ENCODE data around the gene NEK9. TPM values are rescaled to one million over a fixed set of nuclear protein-coding genes. Genes with fewer than 3 reads are reported as not detected.
A peak's percentile ranks its signal among the peaks of the same experiment; 100 is the strongest.
"Not testable (repeated sequence)": the region's sequence is repeated elsewhere in the genome, so short reads cannot be mapped to it uniquely, and the experiment has no call there.

NEK9 gene
- total RNA-seq, 1 donor from 2014 or later = 25.9 TPM

DNA sequence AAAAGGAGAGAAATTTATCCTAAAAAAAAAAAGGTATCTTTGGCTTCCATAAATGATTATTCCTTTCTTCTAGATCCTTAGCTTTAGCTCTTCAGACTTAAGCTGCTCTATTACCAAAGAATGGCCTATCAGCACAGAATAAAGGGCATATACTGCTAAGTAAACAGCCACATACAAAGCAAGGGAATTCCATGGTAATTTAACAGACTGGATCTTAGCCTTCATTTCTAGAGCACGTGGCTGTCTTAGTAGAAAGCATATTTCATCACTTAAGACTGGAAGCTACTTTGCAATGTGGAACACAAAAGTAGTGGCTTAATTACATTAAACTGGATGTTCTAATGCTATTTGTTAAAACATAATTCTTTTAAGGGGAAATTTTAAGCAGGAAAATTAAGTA is 26.4 kb upstream of the NEK9 start:
- Mint-ChIP-seq H3K9me3 (no peaks in the 10 kb centered on the region), H3K4me1 (peaks cover 12% of the 10 kb centered on the region), H3K27me3 (ENCODE audit: insufficient read depth, low read depth) (no peaks in the 10 kb centered on the region), H3K27ac (no peak overlapping the region), H3K36me3 (peaks cover 14% of the 10 kb centered on the region), H3K4me3 (no peak overlapping the region)
- Histone ChIP-seq H4K20me1 (ENCODE audit: low read depth) (peaks cover 31% of the 10 kb centered on the region), H3K9me3 (ENCODE audit: low read depth) (no peaks in the 10 kb centered on the region), H3K4me3 (no peak overlapping the region), H2AFZ (replicated peaks) (no peak overlapping the region), H3F3A (ENCODE audit: low read depth) (no peaks in the 10 kb centered on the region), H3K79me2 (ENCODE audit: low read depth) (peaks cover 84% of the 10 kb centered on the region), H3K36me3 (no peaks in the 10 kb centered on the region), H3K27ac (no peak overlapping the region), H3K27me3 (no peaks in the 10 kb centered on the region), H3K4me1 (peaks cover 5% of the 10 kb centered on the region), H3K9ac (no peak overlapping the region), H3K4me2 (peak overlapping the region; percentile 57)
- TF ChIP-seq EZH2phosphoT487 (IDR thresholded peaks at IDR 0.05) = no peak
- TF ChIP-seq EZH2 (IDR thresholded peaks at IDR 0.05) = no peak
- TF ChIP-seq, protein P1, sequence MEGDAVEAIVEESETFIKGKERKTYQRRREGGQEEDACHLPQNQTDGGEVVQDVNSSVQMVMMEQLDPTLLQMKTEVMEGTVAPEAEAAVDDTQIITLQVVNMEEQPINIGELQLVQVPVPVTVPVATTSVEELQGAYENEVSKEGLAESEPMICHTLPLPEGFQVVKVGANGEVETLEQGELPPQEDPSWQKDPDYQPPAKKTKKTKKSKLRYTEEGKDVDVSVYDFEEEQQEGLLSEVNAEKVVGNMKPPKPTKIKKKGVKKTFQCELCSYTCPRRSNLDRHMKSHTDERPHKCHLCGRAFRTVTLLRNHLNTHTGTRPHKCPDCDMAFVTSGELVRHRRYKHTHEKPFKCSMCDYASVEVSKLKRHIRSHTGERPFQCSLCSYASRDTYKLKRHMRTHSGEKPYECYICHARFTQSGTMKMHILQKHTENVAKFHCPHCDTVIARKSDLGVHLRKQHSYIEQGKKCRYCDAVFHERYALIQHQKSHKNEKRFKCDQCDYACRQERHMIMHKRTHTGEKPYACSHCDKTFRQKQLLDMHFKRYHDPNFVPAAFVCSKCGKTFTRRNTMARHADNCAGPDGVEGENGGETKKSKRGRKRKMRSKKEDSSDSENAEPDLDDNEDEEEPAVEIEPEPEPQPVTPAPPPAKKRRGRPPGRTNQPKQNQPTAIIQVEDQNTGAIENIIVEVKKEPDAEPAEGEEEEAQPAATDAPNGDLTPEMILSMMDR (IDR thresholded peaks at IDR 0.05) = no peak
- DNase-seq (ENCODE audit: low spot score) = peak; percentile 10

DNA sequence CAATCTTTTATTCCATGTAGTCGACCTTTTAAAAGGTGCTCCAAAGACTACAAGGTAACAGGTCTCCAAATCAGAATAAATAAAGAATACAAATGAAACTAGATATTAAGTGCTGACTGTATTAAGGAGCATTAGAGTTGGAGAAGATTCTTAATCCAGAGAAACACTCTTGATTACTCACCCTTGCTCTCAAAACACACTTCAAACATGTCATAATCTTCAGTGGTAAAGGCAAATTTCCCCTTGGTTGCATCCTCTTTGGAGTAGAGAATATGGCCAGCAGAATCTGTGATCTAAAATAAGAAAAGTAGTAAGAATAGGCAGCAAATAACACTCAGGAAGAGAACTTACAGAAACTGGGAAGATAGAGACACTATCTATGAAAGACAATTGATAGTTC is 25.0 kb upstream of the NEK9 start:
- Histone ChIP-seq H3K9ac (no peak overlapping the region), H3K4me2 (no peak overlapping the region), H3K4me1 (peaks cover 15% of the 10 kb centered on the region), H3K27ac (no peak overlapping the region), H3K79me2 (ENCODE audit: low read depth) (peaks cover 75% of the 10 kb centered on the region), H2AFZ (replicated peaks) (no peak overlapping the region), H3K27me3 (no peaks in the 10 kb centered on the region), H3K4me3 (no peak overlapping the region), H3K36me3 (peaks cover 1% of the 10 kb centered on the region), H3F3A (ENCODE audit: low read depth) (no peaks in the 10 kb centered on the region), H4K20me1 (ENCODE audit: low read depth) (peaks cover 17% of the 10 kb centered on the region), H3K9me3 (ENCODE audit: low read depth) (no peaks in the 10 kb centered on the region)
- Mint-ChIP-seq H3K27me3 (ENCODE audit: insufficient read depth, low read depth) (no peaks in the 10 kb centered on the region), H3K36me3 (peaks cover 14% of the 10 kb centered on the region), H3K4me1 (peaks cover 18% of the 10 kb centered on the region), H3K9me3 (no peaks in the 10 kb centered on the region), H3K27ac (no peak overlapping the region), H3K4me3 (no peak overlapping the region)
- DNase-seq (ENCODE audit: low spot score) = no peak
- TF ChIP-seq EZH2phosphoT487 (IDR thresholded peaks at IDR 0.05) = no peak
- TF ChIP-seq, protein P1 (IDR thresholded peaks at IDR 0.05) = no peak
- no peak for TF ChIP-seq EZH2 (IDR thresholded peaks at IDR 0.05)

DNA sequence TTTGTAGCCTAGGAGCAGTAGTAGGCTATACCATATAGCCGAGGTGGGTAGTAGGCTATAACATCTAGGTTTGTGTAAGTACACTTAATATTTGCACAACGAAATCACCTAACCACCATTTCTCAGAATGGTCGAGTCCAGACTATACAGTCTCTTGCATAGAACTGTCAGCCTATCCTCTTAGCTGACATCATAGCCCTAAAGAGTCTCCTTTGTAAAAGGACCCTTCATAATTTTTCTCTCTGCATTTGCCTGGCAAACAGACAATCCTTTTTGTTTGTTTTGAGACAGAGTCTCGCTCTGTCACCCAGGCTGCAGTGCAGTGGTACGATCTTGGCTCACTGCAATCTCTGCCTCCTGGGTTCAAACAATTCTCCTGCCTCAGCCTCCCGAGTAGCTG is 23.8 kb upstream of the NEK9 start:
- not testable (repeated sequence) for H3K27ac ChIP-seq; H3K9me3 Mint-ChIP-seq; H3K27ac Mint-ChIP-seq; DNase-seq (ENCODE audit: low spot score); H3K9me3 ChIP-seq (ENCODE audit: low read depth); H2AFZ ChIP-seq (replicated peaks); H3K27me3 Mint-ChIP-seq (ENCODE audit: insufficient read depth, low read depth); H3K4me3 ChIP-seq; H3K4me3 Mint-ChIP-seq; H3K9ac ChIP-seq; H3K27me3 ChIP-seq; H3K4me2 ChIP-seq; H3F3A ChIP-seq (ENCODE audit: low read depth); H3K36me3 ChIP-seq
- Histone ChIP-seq H4K20me1 (ENCODE audit: low read depth) (peaks cover 14% of the 10 kb centered on the region), H3K79me2 (ENCODE audit: low read depth) (peaks cover 72% of the 10 kb centered on the region), H3K4me1 (peaks cover 15% of the 10 kb centered on the region)
- Mint-ChIP-seq H3K36me3 (peaks cover 13% of the 10 kb centered on the region), H3K4me1 (peaks cover 20% of the 10 kb centered on the region)

DNA sequence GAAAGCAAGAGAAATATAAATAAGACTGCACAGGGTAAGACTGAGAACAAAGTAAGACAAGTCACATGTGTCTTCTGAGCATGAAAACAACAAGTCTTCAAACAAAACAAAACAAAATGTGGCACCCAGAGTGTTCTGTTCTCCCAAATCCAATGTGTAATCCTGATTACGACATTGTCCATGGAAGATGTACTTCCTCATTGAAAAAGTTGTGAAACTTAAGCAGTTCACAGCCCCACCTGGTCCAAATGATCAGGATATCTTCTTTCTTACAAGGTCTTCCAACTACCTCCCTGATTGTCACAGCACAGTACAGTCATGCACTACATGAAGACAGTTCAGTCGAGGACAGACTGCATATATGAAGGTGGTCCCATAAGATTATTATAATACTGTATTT is 23.3 kb upstream of the NEK9 start:
- Mint-ChIP-seq H3K4me1 (peaks cover 20% of the 10 kb centered on the region), H3K27me3 (ENCODE audit: insufficient read depth, low read depth) (no peaks in the 10 kb centered on the region), H3K36me3 (peaks cover 12% of the 10 kb centered on the region), H3K9me3 (no peaks in the 10 kb centered on the region), H3K4me3 (no peak overlapping the region), H3K27ac (no peak overlapping the region)
- Histone ChIP-seq H3F3A (ENCODE audit: low read depth) (no peaks in the 10 kb centered on the region), H2AFZ (replicated peaks) (no peak overlapping the region), H3K9me3 (ENCODE audit: low read depth) (no peaks in the 10 kb centered on the region), H3K36me3 (peaks cover 7% of the 10 kb centered on the region), H3K4me3 (no peak overlapping the region), H3K4me1 (peaks cover 15% of the 10 kb centered on the region), H3K4me2 (no peak overlapping the region), H3K9ac (no peak overlapping the region), H3K27me3 (no peaks in the 10 kb centered on the region), H3K27ac (no peak overlapping the region), H3K79me2 (ENCODE audit: low read depth) (peaks cover 69% of the 10 kb centered on the region), H4K20me1 (ENCODE audit: low read depth) (peaks cover 11% of the 10 kb centered on the region)
- TF ChIP-seq, protein P1 (IDR thresholded peaks at IDR 0.05) = no peak
- TF ChIP-seq EZH2 (IDR thresholded peaks at IDR 0.05) = no peak
- TF ChIP-seq EZH2phosphoT487 (IDR thresholded peaks at IDR 0.05) = no peak
- no peak for DNase-seq (ENCODE audit: low spot score)

Data from neural progenitor cell (in vitro differentiated cells).